NCI-H2171 (cell line): ENCODE data around the gene WSCD1.

ENCODE experiments used
- DNase-seq: peaks from one replicate; lab custom pipeline; 2025; lab: John Stamatoyannopoulos, UW

WSCD1 gene

DNA sequence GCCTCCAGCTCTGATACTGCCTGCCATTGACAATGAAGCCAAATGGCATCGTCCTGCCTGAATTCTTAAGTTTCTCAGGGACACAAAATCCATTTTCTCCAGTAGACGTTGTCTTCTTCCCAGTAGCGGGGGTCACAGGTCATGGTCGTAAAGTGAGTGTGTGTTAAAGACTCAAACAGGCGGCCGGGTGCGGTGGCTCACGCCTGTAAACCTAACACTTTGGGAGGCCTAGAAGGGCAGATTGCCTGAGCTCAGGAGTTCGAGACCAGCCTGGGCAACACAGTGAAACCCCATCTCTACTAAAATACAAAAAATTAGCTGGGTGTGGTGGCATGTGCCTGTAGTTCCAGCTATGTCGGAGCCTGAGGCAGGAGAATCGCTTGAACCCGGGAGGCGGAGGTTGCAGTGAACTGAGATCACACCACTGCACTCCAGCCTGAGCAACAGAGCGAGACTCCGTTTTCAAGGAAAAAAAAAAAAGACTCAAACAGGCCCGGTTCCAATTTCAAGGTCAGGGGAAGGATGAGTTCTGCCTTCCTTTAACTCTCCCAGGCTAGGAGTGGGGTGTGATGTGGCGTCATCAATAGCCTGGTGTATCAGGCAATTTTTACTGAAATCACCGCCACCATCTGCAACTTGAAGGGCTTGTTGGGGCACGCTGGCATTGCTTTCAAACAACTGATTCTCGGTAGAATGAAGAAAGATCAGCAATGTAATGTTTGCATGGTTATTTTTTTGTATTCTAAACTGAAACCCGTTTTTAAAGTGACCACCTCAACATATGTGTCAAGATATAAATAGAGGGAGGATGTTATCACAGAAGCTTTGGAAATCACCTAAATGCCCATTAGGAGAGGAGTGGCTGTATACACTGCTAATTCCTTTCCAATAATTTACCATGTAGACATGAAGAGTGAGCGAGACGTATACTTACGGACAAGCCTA is 91.0 kb downstream of the WSCD1 start:
- DNase-seq, result peak; percentile 80

DNA sequence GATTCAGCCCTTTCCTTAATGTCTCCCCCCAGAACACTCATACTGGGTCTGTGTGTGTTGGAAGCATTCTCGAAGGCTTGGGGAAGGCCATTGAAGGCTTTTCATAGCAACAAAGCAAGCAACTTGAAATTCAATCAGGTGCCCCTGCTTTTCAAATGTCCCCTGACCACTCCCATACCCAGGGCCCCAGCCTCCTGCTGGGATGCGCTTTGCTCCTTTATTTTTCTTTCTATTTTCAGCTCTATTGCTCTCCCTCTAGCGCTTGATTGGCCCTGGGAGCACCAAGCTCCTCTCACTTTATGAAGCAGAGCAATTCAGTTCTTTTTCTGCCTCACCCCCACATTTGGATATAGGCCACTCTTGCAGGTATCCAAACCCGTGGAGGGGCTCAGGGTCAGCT is 92.0 kb downstream of the WSCD1 start:
- no peak for DNase-seq

GRCh38 chr17:6162892-6163291 is 92.7 kb downstream of the WSCD1 start:
- DNase-seq, result peak; percentile 22

DNA sequence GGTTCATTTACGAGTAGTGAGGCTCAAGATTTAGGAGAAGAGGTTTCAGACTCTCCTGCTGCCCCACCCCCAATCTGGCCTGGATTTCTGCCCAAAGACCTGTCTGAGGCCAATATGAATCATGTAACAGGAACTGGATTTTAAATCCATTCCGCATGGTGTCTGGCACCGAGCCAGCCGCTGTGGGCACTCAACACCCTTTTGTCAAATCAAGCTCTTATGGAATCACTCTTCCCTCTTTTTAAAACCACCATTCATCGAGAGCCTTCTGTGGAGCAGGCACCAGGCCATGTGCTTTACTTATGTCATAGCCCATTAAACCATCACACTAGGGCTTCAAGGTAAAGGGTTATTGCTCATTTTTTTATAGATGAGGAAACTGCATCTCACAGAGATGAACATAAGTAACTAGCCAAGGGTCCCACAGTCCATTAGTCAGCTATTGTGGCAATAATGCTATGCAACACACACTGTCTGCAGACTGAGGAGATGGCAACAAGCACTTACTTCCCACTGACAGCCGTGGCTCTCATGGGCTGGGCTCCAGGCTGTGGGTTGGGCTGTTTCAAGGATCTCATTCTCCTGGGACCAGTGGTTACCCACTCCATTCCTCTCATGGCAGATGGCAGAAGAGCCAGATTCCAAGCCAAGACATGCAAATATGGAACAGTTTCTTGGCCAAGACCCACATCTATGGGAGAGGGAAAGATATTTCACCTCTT is 93.6 kb downstream of the WSCD1 start:
- peak; percentile 91 for DNase-seq

DNA sequence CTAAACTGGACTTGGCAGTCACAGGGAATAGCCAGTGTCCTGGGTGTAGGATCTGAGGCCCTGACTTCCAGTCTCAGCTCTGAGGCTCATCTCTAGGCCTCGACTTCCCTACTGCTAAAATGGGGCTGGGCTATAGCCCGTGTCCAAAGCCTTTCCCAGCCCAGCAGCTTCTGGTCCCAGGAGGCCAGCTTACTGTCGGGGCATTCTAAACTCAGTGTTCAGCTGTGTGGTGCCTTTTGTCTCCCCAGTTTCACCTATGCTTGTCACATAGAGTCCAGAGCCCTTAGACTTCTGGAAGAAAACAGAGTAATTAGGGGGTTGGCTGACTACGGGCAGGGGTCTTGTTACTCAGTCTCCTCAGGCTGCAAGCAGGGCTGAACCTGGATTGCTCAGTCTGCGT is 94.8 kb downstream of the WSCD1 start:
- no peak for DNase-seq

- DNase-seq, result peak; percentile 53
These were observed 95.6 kb downstream of the WSCD1 start for GRCh38 chr17:6165806-6166205.

DNA sequence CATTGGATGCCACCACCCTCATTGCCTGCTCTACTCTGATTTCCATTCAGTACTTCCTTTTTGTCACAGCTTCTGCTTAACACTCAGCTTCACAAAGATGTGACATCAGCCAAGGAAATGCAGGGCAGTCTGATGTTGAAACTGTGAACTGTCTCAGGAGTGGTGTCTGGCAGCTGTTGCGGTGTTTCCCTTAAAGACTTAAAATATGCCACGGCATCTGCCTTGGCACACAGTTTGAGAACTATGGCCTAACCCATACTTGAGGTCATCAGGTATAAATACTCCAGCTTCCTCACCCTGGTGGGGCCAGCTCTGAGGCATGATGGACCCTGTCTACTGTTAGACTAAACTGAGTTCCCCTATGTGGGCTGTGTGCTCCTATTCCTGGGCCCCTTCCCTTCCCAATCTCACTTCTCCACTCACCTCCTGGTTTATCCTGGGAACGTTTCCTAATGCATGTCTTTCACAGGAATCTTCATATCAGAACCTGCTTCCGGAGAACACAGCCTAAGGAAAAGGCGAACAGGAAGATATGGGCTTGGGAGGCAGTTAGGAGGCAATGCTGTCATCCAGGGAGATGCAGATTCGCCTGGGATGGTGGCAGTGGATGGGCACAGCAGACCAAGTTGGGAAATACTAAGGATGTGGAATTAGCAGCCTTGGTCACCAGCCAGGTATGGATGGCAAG is 96.5 kb downstream of the WSCD1 start:
- no peak for DNase-seq

- no peak for DNase-seq
These were observed 98.1 kb downstream of the WSCD1 start for GRCh38 chr17:6168296-6168695.

- peak; percentile 42 for DNase-seq
These were observed 100.2 kb downstream of the WSCD1 start for GRCh38 chr17:6170349-6170748.

DNA sequence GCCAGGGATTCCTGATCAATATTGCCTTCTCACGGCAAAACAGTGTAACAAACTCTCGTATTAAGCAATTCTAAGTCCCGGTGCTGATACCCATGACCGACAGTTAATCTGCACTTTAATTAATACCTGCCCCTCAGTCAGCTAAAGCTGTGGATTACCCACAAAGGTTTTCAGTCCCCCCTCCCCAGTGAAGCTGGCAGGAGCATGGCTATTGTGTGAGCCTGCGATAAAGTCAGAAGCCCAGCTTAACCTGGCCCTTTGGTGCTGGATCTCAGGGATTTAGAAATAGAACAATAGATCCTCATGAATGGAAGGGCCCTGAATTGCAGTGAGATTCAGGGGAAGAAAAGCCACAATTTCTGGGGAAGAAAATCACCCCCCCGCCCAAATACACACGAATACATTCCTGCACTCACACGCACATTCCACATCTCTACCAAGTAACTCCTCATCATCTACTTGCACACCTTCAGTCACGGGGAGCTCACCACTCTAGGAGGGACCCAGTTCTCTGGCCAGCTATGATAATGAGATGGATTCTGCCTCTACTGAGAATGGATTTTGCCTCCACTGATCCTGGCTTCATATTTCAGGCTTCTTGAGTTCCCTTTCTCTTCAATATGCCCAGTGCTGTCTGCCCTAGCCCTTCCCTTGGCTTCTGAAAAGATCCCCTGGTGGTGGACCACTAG is 102.6 kb downstream of the WSCD1 start:
- no peak for DNase-seq

DNA sequence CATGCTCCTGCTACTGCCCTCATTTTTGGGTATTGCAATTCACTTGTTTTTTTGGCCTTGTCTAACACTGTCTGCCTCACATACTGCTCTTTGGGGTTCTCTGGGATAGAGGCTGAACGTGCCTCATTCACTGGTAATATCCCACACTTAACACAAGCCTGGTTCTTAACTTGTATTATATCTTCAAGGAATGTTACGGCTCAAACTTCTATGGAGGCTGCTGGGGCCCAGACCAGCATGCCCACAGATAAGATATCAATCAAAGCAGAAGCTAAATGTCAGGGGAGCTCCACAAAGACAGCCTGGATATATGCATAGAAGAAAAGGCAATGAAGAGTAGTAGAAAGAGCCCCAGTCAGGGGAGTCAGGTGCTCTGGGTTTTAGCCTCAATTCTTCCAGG is 103.5 kb downstream of the WSCD1 start:
- DNase-seq, result no peak
